ENCODE data around the gene PDZRN3.

GRCh38 chr3:73332558-73332957, 292.2 kb downstream of the PDZRN3 start:
- TF ChIP-seq POLR2A (IDR thresholded peaks at IDR 0.05) = no peak
- TF ChIP-seq CTCF (IDR thresholded peaks at IDR 0.05) = no peak
